Lung (tissue), 12 donors: Measurements from ENCODE around the gene PLB1. TPM values are rescaled to one million over a fixed set of nuclear protein-coding genes. Genes with fewer than 3 reads are reported as not detected.

ENCODE experiments used
- ATAC-seq: fragments of 200-7000 bp; cut with Tn5 transposase; one replicate; pipeline ENCODE4 v1.9.1; 2020; ENCODE audit warnings: moderate number of reproducible peaks; ENCODE audit not compliant: insufficient read depth, low FRiP score
- DNase-seq, 3 donors: peaks; one replicate each; pipeline ENCODE4 v3.0.0-alpha.2; 2013 to 2017
- H3K27ac ChIP-seq, 2 donors: one replicate each; pipeline ENCODE4 v1.5.1; 2013; ENCODE audit warnings: mild to moderate bottlenecking in 2 of 2, moderate library complexity in 2 of 2, control low read depth in 1 of 2, inconsistent platforms in 1 of 2, low read depth in 1 of 2, low read length in 1 of 2
- H3K27me3 ChIP-seq, 3 donors: one replicate each; pipeline ENCODE4 v1.5.1; 2013; ENCODE audit warnings: low read length in 2 of 3; ENCODE audit not compliant: control insufficient read depth in 3 of 3, insufficient read depth in 3 of 3
- H3K36me3 ChIP-seq, 4 donors: one replicate each; pipeline ENCODE4 v1.5.1; 2013; ENCODE audit warnings: low read length in 4 of 4, mild to moderate bottlenecking in 1 of 4, moderate library complexity in 1 of 4; ENCODE audit not compliant: control insufficient read depth in 4 of 4, insufficient read depth in 4 of 4
- H3K4me1 ChIP-seq, 5 donors: one replicate each; pipeline ENCODE4 v1.5.1; 2013; ENCODE audit warnings: low read length in 5 of 5, mild to moderate bottlenecking in 2 of 5, moderate library complexity in 1 of 5; ENCODE audit not compliant: control insufficient read depth in 5 of 5, insufficient read depth in 5 of 5
- H3K4me3 ChIP-seq: one replicate; pipeline ENCODE4 v1.5.1; 2013; ENCODE audit warnings: mild to moderate bottlenecking, control low read depth, moderate library complexity
- H3K9ac ChIP-seq, 2 donors: one replicate each; pipeline ENCODE4 v1.5.1; 2013; ENCODE audit warnings: low read length in 2 of 2, control low read depth in 1 of 2; ENCODE audit not compliant: insufficient read depth in 1 of 2
- H3K9me3 ChIP-seq, 4 donors: one replicate each; pipeline ENCODE4 v1.5.1; 2013; ENCODE audit warnings: low read length in 3 of 4, mild to moderate bottlenecking in 1 of 4, moderate library complexity in 1 of 4; ENCODE audit not compliant: control insufficient read depth in 4 of 4, insufficient read depth in 3 of 4
- CTCF ChIP-seq: IDR thresholded peaks from 2 replicates; pipeline ENCODE4 v1.5.1; 2012; ENCODE audit warnings: mild to moderate bottlenecking; ENCODE audit errors: control extremely low read depth, extremely low read depth
- WGBS, 2 donors: extraction: QIAGEN DNeasy Blood & Tissue Kit; methylation state at CpG; one replicate each; pipeline ENCODE4 v1.1.7; 2013; 5-methylcytosine and 5-hydroxymethylcytosine counted together
- polyA plus RNA-seq, 2 donors: library from polyadenylated mRNA; stranded (reverse); fragments of 200-250 nt; gene quantifications; one replicate each; pipeline ENCODE4 v1.2.1, GENCODE V29; 2013
- total RNA-seq, 2 donors: library from RNA; depleted of rRNA in 1 of 2; stranded (reverse); fragments of >200 nt in 1 of 2; gene quantifications; one replicate each; pipeline ENCODE4 v1.2.1, GENCODE V29; 2014 to 2021
- donor health status: control.
- donor health status: control.
- donor health status: Bipolar disorder and iron deficiency.
- donor health status: healthy.
- donor health status: DM: yes; HTN: yes; CAD: no.

The PLB1 gene
- total and polyA plus RNA-seq, 4 donors = 1.0 to 10.3 (median 6.7) TPM

- peaks cover 0 to 2% (median 0%) of the 10 kb centered on the region in 5 donors for H3K4me1 ChIP-seq
- 42 to 47% methylated on average over 7 of the region's 7 CpGs for WGBS, 2 donors
- H3K27me3 ChIP-seq = no peaks in the 10 kb centered on the region
- no peak overlapping the region for H3K4me3 ChIP-seq
- DNase-seq = peak; percentile 41 to 43 (median 43)
- peak; percentile 89 for TF ChIP-seq CTCF
- H3K36me3 ChIP-seq = no peaks in the 10 kb centered on the region
- H3K9ac ChIP-seq = no peak overlapping the region
- no peaks in the 10 kb centered on the region for H3K9me3 ChIP-seq
- H3K27ac ChIP-seq = no peak overlapping the region
- ATAC-seq = peak; percentile 75
Observed at GRCh38 chr2:28452534-28453081, 43.3 kb upstream of the PLB1 start.

- Histone ChIP-seq H3K36me3 (no peaks in the 10 kb centered on the region), H3K4me3 (no peak overlapping the region), H3K27ac (no peak overlapping the region), H3K9ac (no peak overlapping the region), H3K9me3 (no peaks in the 10 kb centered on the region), H3K27me3 (no peaks in the 10 kb centered on the region), H3K4me1 (peaks cover 0 to 2% (median 0%) of the 10 kb centered on the region in 5 donors)
- TF ChIP-seq CTCF = no peak
- WGBS, 2 donors = 91 to 93% methylated on average over 8 of the region's 8 CpGs
- DNase-seq (no peak), ATAC-seq (no peak)
Observed at GRCh38 chr2:28453396-28453795, 42.5 kb upstream of the PLB1 start.

GRCh38 chr2:28454016-28454930 lies 41.6 kb upstream of the PLB1 start:
- TF ChIP-seq CTCF = no peak
- H3K27ac ChIP-seq = no peak overlapping the region
- peaks cover 0 to under 1% (median 0%) of the 10 kb centered on the region in 5 donors for H3K4me1 ChIP-seq
- WGBS, 2 donors = 82 to 84% methylated on average over 14 of the region's 14 CpGs
- H3K27me3 ChIP-seq = no peaks in the 10 kb centered on the region
- peak; percentile 24 to 53 (median 30) for DNase-seq
- H3K9ac ChIP-seq = no peak overlapping the region
- no peaks in the 10 kb centered on the region for H3K9me3 ChIP-seq
- no peak overlapping the region for H3K4me3 ChIP-seq
- no peak for ATAC-seq
- no peaks in the 10 kb centered on the region for H3K36me3 ChIP-seq
